Measurements from ENCODE around the gene RFTN1. TPM values are rescaled to one million over a fixed set of nuclear protein-coding genes. Genes with fewer than 3 reads are reported as not detected.

RFTN1 gene
- total RNA-seq, 3 donors from 2014 or later (not counting 1 experiment from before 2014, with no cell fraction given), result 112 to 135 (median 115) TPM

GRCh38 chr3:16499351-16499750, 14.1 kb downstream of the RFTN1 start:
- H3K9me3 ChIP-seq (ENCODE audit: control insufficient read depth, insufficient read depth, low read length), result no peaks in the 10 kb centered on the region
- no peak overlapping the region for H3K27ac Mint-ChIP-seq
- no peak for DNase-seq
- H3K4me3 ChIP-seq (ENCODE audit: low read length), result no peak overlapping the region
- H3K36me3 Mint-ChIP-seq, result peaks cover 10% of the 10 kb centered on the region
- WGBS (ENCODE audit: insufficient coverage), result over 99% methylated on average over 4 of the region's 4 CpGs
- peaks cover 8% of the 10 kb centered on the region for H3K36me3 ChIP-seq (ENCODE audit: control insufficient read depth, insufficient read depth, low read length)
- intact Hi-C loops (cut with micrococcal nuclease), result loop anchor here (5.0 kb wide), 1 partner anchor 37 kb away; no protein-coding TSS in a partner anchor
- H3K9me3 Mint-ChIP-seq, result no peaks in the 10 kb centered on the region
- no peak overlapping the region for H3K4me3 Mint-ChIP-seq
- no peaks in the 10 kb centered on the region for H3K27me3 ChIP-seq (ENCODE audit: control insufficient read depth, insufficient read depth, low read length)
- no peaks in the 10 kb centered on the region for H3K27me3 Mint-ChIP-seq (ENCODE audit: low read depth in 2 of 2)
- no peak for ATAC-seq
- no peak for TF ChIP-seq CTCF (IDR thresholded peaks at IDR 0.05)
- peaks cover 78 to 83% of the 10 kb centered on the region in 2 donors for H3K4me1 Mint-ChIP-seq
- peaks cover 52% of the 10 kb centered on the region for H3K4me1 ChIP-seq (ENCODE audit: control insufficient read depth, insufficient read depth, low read length)
- no peak overlapping the region for H3K27ac ChIP-seq (ENCODE audit: low read length)

GRCh38 chr3:16498130-16498890, 15.2 kb downstream of the RFTN1 start:
- Histone ChIP-seq H3K4me1 (ENCODE audit: control insufficient read depth, insufficient read depth, low read length) (peaks cover 54% of the 10 kb centered on the region), H3K27ac (ENCODE audit: low read length) (no peak overlapping the region), H3K9me3 (ENCODE audit: control insufficient read depth, insufficient read depth, low read length) (no peaks in the 10 kb centered on the region), H3K36me3 (ENCODE audit: control insufficient read depth, insufficient read depth, low read length) (peaks cover 8% of the 10 kb centered on the region), H3K27me3 (ENCODE audit: control insufficient read depth, insufficient read depth, low read length) (no peaks in the 10 kb centered on the region), H3K4me3 (ENCODE audit: low read length) (no peak overlapping the region)
- Mint-ChIP-seq H3K4me3 (peak overlapping the region; percentile 70), H3K27me3 (ENCODE audit: low read depth in 2 of 2) (no peaks in the 10 kb centered on the region), H3K9me3 (no peaks in the 10 kb centered on the region), H3K36me3 (peaks cover 10% of the 10 kb centered on the region), H3K27ac (peak overlapping the region; percentile 65 to 84), H3K4me1 (peaks cover 75 to 81% of the 10 kb centered on the region in 2 donors)
- TF ChIP-seq CTCF (IDR thresholded peaks at IDR 0.05), result no peak
- peak in 1 of 3 donors; percentile 51 for ATAC-seq
- WGBS (ENCODE audit: insufficient coverage), result 61% methylated on average over 4 of the region's 5 CpGs
- intact Hi-C loops (cut with micrococcal nuclease), result loop anchor here (5.0 kb wide), 1 partner anchor 36 kb away; no protein-coding TSS in a partner anchor
- no peak for DNase-seq

- H3K27ac Mint-ChIP-seq, result peak overlapping the region; percentile 84
- Histone ChIP-seq H3K36me3 (ENCODE audit: control insufficient read depth, insufficient read depth, low read length) (peaks cover 21% of the 10 kb centered on the region), H3K4me1 (ENCODE audit: control insufficient read depth, insufficient read depth, low read length) (peaks cover 51% of the 10 kb centered on the region), H3K27ac (ENCODE audit: low read length) (peak overlapping the region; percentile 26), H3K4me3 (ENCODE audit: low read length) (no peak overlapping the region), H3K27me3 (ENCODE audit: control insufficient read depth, insufficient read depth, low read length) (no peaks in the 10 kb centered on the region), H3K9me3 (ENCODE audit: control insufficient read depth, insufficient read depth, low read length) (no peaks in the 10 kb centered on the region)
- no peaks in the 10 kb centered on the region for H3K27me3 Mint-ChIP-seq (ENCODE audit: low read depth in 2 of 2)
- WGBS (ENCODE audit: insufficient coverage), result 92% methylated on average over 4 of the region's 10 CpGs
- H3K36me3 Mint-ChIP-seq, result peaks cover 10% of the 10 kb centered on the region
- H3K4me3 Mint-ChIP-seq, result peak overlapping the region; percentile 80
- peak in 1 of 2 donors; percentile 39 for DNase-seq
- H3K4me1 Mint-ChIP-seq, result peaks cover 67 to 70% of the 10 kb centered on the region in 2 donors
- no peaks in the 10 kb centered on the region for H3K9me3 Mint-ChIP-seq
- no peak for TF ChIP-seq CTCF (IDR thresholded peaks at IDR 0.05)
- intact Hi-C loops (cut with micrococcal nuclease), result loop anchor here (5.0 kb wide), 1 partner anchor 34 kb away; no protein-coding TSS in a partner anchor
- peak; percentile 9 to 56 (median 28) for ATAC-seq
These were observed 16.9 kb downstream of the RFTN1 start for GRCh38 chr3:16496408-16497222.
